H1 (cell line): ENCODE data around the gene KIR2DL4. TPM values are rescaled to one million over a fixed set of nuclear protein-coding genes. Genes with fewer than 3 reads are reported as not detected.

Experiments used
- CTCF ChIA-PET: fragments of 300-600 bp; sonication (Branson Sonifier 250); formaldehyde crosslinking; loops from one replicate; lab custom pipeline; 2021; ENCODE audit not compliant: partially characterized antibody; lab: Charles Lee
- POLR2A ChIA-PET: fragments of 300-600 bp; sonication (Branson Sonifier 250); formaldehyde crosslinking; loops from one replicate; lab custom pipeline; 2021; ENCODE audit warnings: inconsistent platforms; ENCODE audit not compliant: partially characterized antibody; lab: Charles Lee
- DNase-seq, 2 experiments: peaks; one replicate each; pipeline versions ENCODE4 v3.0.0 to v3.0.0-alpha.2; 2010 to 2022; ENCODE audit warnings: low spot score in 2 of 2, low read depth in 1 of 2, mixed read lengths in 1 of 2
- FAIRE-seq: peaks from 2 replicates; lab custom pipeline; 2011; peaks lifted over from hg19 to GRCh38; lab: Jason Lieb, UNC
- H2AFZ ChIP-seq: 2 replicates; pipeline ENCODE4 v1.8.1; 2012; ENCODE audit warnings: low read length, inconsistent platforms
- H2AK5ac ChIP-seq: 2 replicates; pipeline ENCODE4 v1.6.1; 2013; ENCODE audit warnings: low read depth, low read length
- H2BK120ac ChIP-seq: replicated peaks from 2 replicates; pipeline ENCODE3; 2013; ENCODE audit warnings: low read depth, low read length, inconsistent platforms
- H2BK12ac ChIP-seq: 2 replicates; pipeline ENCODE4 v1.6.1; 2013; ENCODE audit warnings: low read depth, low read length
- H2BK15ac ChIP-seq: 2 replicates; pipeline ENCODE4 v1.6.1; 2013; ENCODE audit warnings: low read length
- H2BK20ac ChIP-seq: 2 replicates; pipeline ENCODE4 v1.6.1; 2013; ENCODE audit warnings: low read length
- H2BK5ac ChIP-seq: 2 replicates; pipeline ENCODE4 v1.6.1; 2013; ENCODE audit warnings: low read depth, low read length
- H3K14ac ChIP-seq: 2 replicates; pipeline ENCODE4 v1.6.1; 2013; ENCODE audit warnings: inconsistent platforms; ENCODE audit not compliant: insufficient read length
- H3K18ac ChIP-seq: 2 replicates; pipeline ENCODE4 v1.6.1; 2013; ENCODE audit warnings: low read length; ENCODE audit errors: extremely low read depth
- H3K23ac ChIP-seq: 2 replicates; pipeline ENCODE4 v1.6.1; 2013; ENCODE audit warnings: inconsistent platforms; ENCODE audit not compliant: insufficient read length
- H3K23me2 ChIP-seq: 2 replicates; pipeline ENCODE4 v1.6.1; 2013; ENCODE audit warnings: low read depth, low read length
- H3K27ac ChIP-seq: 2 replicates; pipeline ENCODE4 v1.6.1; 2011; ENCODE audit warnings: low read depth, low read length, inconsistent platforms
- H3K27me3 ChIP-seq, 4 experiments: replicated peaks in 1 of 4; 1 replicate in 1 of 4; 2 replicates in 3 of 4; pipeline versions ENCODE4 v1.6.1 to v1.8.1; 2011 to 2013; ENCODE audit warnings: low read length in 3 of 4, mild to moderate bottlenecking in 3 of 4, inconsistent platforms in 2 of 4, mixed read lengths in 2 of 4, moderate library complexity in 1 of 4; ENCODE audit not compliant: control insufficient read depth in 3 of 4, insufficient read depth in 3 of 4; ENCODE audit errors: extremely low read depth in 1 of 4
- H3K36me3 ChIP-seq, 4 experiments: 2 replicates each; pipeline versions ENCODE4 v1.6.1 to v1.8.1; 2011 to 2013; ENCODE audit warnings: mild to moderate bottlenecking in 4 of 4, low read length in 3 of 4, moderate library complexity in 2 of 4, control low read depth in 1 of 4, inconsistent platforms in 1 of 4; ENCODE audit not compliant: insufficient read depth in 4 of 4, control insufficient read depth in 2 of 4
- H3K4ac ChIP-seq: replicated peaks from 2 replicates; pipeline ENCODE3; 2013; ENCODE audit warnings: low read length, low read depth, mixed read lengths, inconsistent platforms; ENCODE audit not compliant: insufficient read length
- H3K4me1 ChIP-seq, 4 experiments: replicated peaks in 1 of 4; 1 replicate in 1 of 4; 2 replicates in 3 of 4; pipeline versions ENCODE4 v1.6.1 to v1.8.1; 2011 to 2013; ENCODE audit warnings: low read length in 3 of 4, inconsistent platforms in 2 of 4, mixed read lengths in 1 of 4; ENCODE audit not compliant: insufficient read depth in 4 of 4, control insufficient read depth in 3 of 4
- H3K4me2 ChIP-seq, 2 experiments: 2 replicates each; pipeline versions ENCODE4 v1.6.1 to v1.8.1; 2011 to 2013; ENCODE audit warnings: low read depth in 2 of 2, low read length in 2 of 2, control low read depth in 1 of 2, inconsistent platforms in 1 of 2, mild to moderate bottlenecking in 1 of 2; ENCODE audit not compliant: insufficient read depth in 1 of 2
- H3K4me3 ChIP-seq, 4 experiments: fragments of 200-600, 300-600 bp in 1 of 4; sonication (generic), shearing (Covaris generic), sonication (Bioruptor Twin) in 1 of 4; 2 replicates each; pipeline versions ENCODE4 v1.5.1 to v1.8.1; 2011 to 2016; ENCODE audit warnings: low read length in 4 of 4, low read depth in 3 of 4, control low read depth in 2 of 4, inconsistent platforms in 2 of 4, mild to moderate bottlenecking in 2 of 4, mixed read lengths in 1 of 4, moderate library complexity in 1 of 4; ENCODE audit not compliant: insufficient read depth in 2 of 4; ENCODE audit errors: extremely low read depth in 1 of 4
- H3K56ac ChIP-seq: replicated peaks from 2 replicates; pipeline ENCODE3; 2013; ENCODE audit warnings: low read depth, mild to moderate bottlenecking, mixed read lengths, low read length, inconsistent platforms; ENCODE audit not compliant: insufficient read length
- H3K79me1 ChIP-seq: 2 replicates; pipeline ENCODE4 v1.6.1; 2013; ENCODE audit warnings: low read depth, low read length, control low read depth
- H3K79me2 ChIP-seq, 2 experiments: 2 replicates each; pipeline versions ENCODE4 v1.6.1 to v1.8.1; 2012 to 2013; ENCODE audit warnings: low read length in 2 of 2, mild to moderate bottlenecking in 2 of 2, inconsistent platforms in 1 of 2; ENCODE audit not compliant: insufficient read depth in 2 of 2, control insufficient read depth in 1 of 2
- H3K9ac ChIP-seq, 4 experiments: replicated peaks in 1 of 4; 1 replicate in 1 of 4; 2 replicates in 3 of 4; pipeline versions ENCODE4 v1.6.1 to v1.8.1; 2011 to 2013; ENCODE audit warnings: low read depth in 3 of 4, low read length in 3 of 4, control low read depth in 2 of 4, mild to moderate bottlenecking in 2 of 4, moderate library complexity in 2 of 4, inconsistent platforms in 1 of 4; ENCODE audit errors: extremely low read depth in 1 of 4
- H3K9me3 ChIP-seq, 2 experiments: 2 replicates each; pipeline versions ENCODE4 v1.6.1 to v1.8.1; 2012 to 2013; ENCODE audit warnings: mild to moderate bottlenecking in 2 of 2, moderate library complexity in 2 of 2, control low read depth in 1 of 2, inconsistent platforms in 1 of 2, low read depth in 1 of 2, low read length in 1 of 2, mixed read lengths in 1 of 2; ENCODE audit not compliant: insufficient read depth in 2 of 2
- H4K20me1 ChIP-seq, 2 experiments: replicated peaks in 1 of 2; 2 replicates each; pipeline versions ENCODE3 to v1.8.1; 2011 to 2013; ENCODE audit warnings: inconsistent platforms in 2 of 2, low read length in 2 of 2, mild to moderate bottlenecking in 1 of 2; ENCODE audit not compliant: insufficient read depth in 2 of 2, control insufficient read depth in 1 of 2
- H4K5ac ChIP-seq: 2 replicates; pipeline ENCODE4 v1.6.1; 2013; ENCODE audit warnings: low read length, low read depth, mixed read lengths, inconsistent platforms; ENCODE audit not compliant: insufficient read length
- H4K8ac ChIP-seq: 2 replicates; pipeline ENCODE4 v1.8.0; 2013; ENCODE audit warnings: mild to moderate bottlenecking, moderate library complexity, low read length, inconsistent platforms; ENCODE audit not compliant: insufficient read depth; ENCODE audit errors: extremely low read depth
- H4K91ac ChIP-seq: replicated peaks from 2 replicates; pipeline ENCODE3; 2013; ENCODE audit warnings: low read length, mixed read lengths, inconsistent platforms; ENCODE audit not compliant: insufficient read length
- CBX8 ChIP-seq: fragments of 300-800, 300-1000 bp; sonication (generic); IDR thresholded peaks from 2 replicates; pipeline ENCODE4 v1.7.1; 2016; ENCODE audit warnings: low read depth, low read length, borderline replicate concordance
- CHD1 ChIP-seq: IDR thresholded peaks from 2 replicates; pipeline ENCODE4 v1.6.1; 2012; ENCODE audit warnings: low read depth, low read length, improper control_type of control experiment
- KDM1A ChIP-seq: fragments of 200-600, 300-600 bp; sonication (generic); IDR thresholded peaks from 2 replicates; pipeline ENCODE4 v1.7.1; 2016; ENCODE audit warnings: mild to moderate bottlenecking, low read length, borderline replicate concordance
- PHF8 ChIP-seq: fragments of 200-600 bp; sonication (generic); conservative IDR thresholded peaks from 2 replicates; pipeline ENCODE4 v1.7.1; 2012; ENCODE audit warnings: low read depth, mild to moderate bottlenecking, inconsistent platforms, low read length, moderate library complexity
- RXRA ChIP-seq: IDR thresholded peaks from 2 replicates; pipeline ENCODE4 v1.6.1; 2011; ENCODE audit warnings: low read depth, mild to moderate bottlenecking, low read length, moderate library complexity; ENCODE audit not compliant: insufficient read depth
- SAP30 ChIP-seq: fragments of 300-600 bp; sonication (generic); IDR thresholded peaks from 2 replicates; pipeline ENCODE4 v1.7.1; 2012; ENCODE audit warnings: low read length, moderate library complexity, mild to moderate bottlenecking, inconsistent platforms; ENCODE audit not compliant: insufficient read depth, insufficient replicate concordance
- SP2 ChIP-seq: IDR thresholded peaks from 2 replicates; pipeline ENCODE4 v1.6.1; 2012; ENCODE audit warnings: mild to moderate bottlenecking, low read length, inconsistent platforms
- TAF7 ChIP-seq: optimal IDR thresholded peaks from 2 replicates; pipeline ENCODE3; 2011; ENCODE audit warnings: low read depth, mild to moderate bottlenecking, inconsistent platforms, low read length, moderate library complexity, borderline replicate concordance
- ZNF274 ChIP-seq: IDR thresholded peaks from 2 replicates; pipeline ENCODE4 v1.7.0; 2012; ENCODE audit warnings: low read length, borderline replicate concordance; ENCODE audit errors: extremely low read depth
- WGBS, 2 experiments: shearing (Covaris generic) in 1 of 2; methylation state at CpG; one replicate each; pipeline versions ENCODE4 v1.1.6 to v1.1.7; 2013 to 2015; ENCODE audit warnings: low lambda C conversion rate in 2 of 2, mixed read lengths in 2 of 2, inconsistent platforms in 1 of 2, low coverage in 1 of 2, missing lambda C conversion rate in 1 of 2; ENCODE audit not compliant: insufficient replicate concordance in 2 of 2, insufficient coverage in 1 of 2, insufficient read length in 1 of 2; ENCODE audit errors: extremely low coverage in 1 of 2, missing lambda C conversion rate in 1 of 2; 5-methylcytosine and 5-hydroxymethylcytosine counted together
- polyA plus RNA-seq, 7 experiments: library from polyadenylated mRNA; depleted of rRNA in 3 of 7; stranded (reverse) in 5 of 7; unstranded in 2 of 7; fragments of >200 nt in 5 of 7; fragments of 200-250 nt in 2 of 7; gene quantifications; 1 replicate in 5 of 7; 2 replicates in 1 of 7; 4 replicates in 1 of 7; pipeline versions ENCODE4 v1.2.1 to v1.2.3, GENCODE V29; 2011 to 2013; ENCODE audit warnings: missing spikeins in 2 of 7, mixed read lengths in 2 of 7
- total RNA-seq: library from RNA; stranded (reverse); fragmentation: NEBNext Ultra II Directional; extraction: Animal tissue kit (Norgen Biotek cat#: 25700); gene quantifications from 2 replicates; pipeline ENCODE4 v1.2.1, GENCODE V29; 2021
- TF ChIP-seq, protein P1 (sequence below), 3 experiments: IDR thresholded peaks; 1 replicate in 2 of 3; 2 replicates in 1 of 3; pipeline versions ENCODE4 v1.5.1 to v1.6.1; 2011; ENCODE audit warnings: low read length in 3 of 3, mild to moderate bottlenecking in 3 of 3, inconsistent platforms in 2 of 3, low read depth in 1 of 3, moderate library complexity in 1 of 3; ENCODE audit not compliant: insufficient read depth in 1 of 3; ENCODE audit errors: control extremely low read depth in 1 of 3
- TF ChIP-seq, protein P2 (sequence below): IDR thresholded peaks from 2 replicates; pipeline ENCODE4 v1.6.1; 2012; ENCODE audit warnings: inconsistent platforms

KIR2DL4 gene
- total and polyA plus RNA-seq, 2 of the 8 experiments (the other 6 are each of a cell fraction or from before 2014, with no cell fraction given): not detected

DNA sequence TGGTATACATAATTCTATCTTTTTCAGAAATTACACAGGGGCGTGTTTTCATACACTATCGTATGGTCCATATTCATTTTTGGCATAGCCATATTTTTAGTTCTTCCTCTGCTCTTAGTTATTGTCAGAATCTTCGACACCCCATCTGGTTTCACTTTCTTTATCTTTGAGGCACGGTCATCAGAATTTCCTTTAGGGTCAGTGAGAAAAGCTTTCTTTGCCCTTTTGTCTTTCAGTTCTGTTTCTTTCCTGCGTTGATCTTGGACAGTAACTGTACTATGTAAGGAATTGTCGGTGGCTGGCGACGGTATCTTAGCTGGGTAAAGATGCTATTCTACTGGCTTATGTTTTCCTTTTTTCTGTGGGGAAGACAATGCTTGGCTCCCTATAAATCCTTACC, 10.6 kb upstream of the KIR2DL4 start:
- H3K4me2 ChIP-seq: no peak overlapping the region
- TF ChIP-seq PHF8 (no peak), ZNF274 (no peak), CBX8 (no peak), RXRA (no peak), SAP30 (no peak), TAF7 (no peak), SP2 (no peak), CHD1 (no peak), KDM1A (no peak)
- TF ChIP-seq, protein P1, sequence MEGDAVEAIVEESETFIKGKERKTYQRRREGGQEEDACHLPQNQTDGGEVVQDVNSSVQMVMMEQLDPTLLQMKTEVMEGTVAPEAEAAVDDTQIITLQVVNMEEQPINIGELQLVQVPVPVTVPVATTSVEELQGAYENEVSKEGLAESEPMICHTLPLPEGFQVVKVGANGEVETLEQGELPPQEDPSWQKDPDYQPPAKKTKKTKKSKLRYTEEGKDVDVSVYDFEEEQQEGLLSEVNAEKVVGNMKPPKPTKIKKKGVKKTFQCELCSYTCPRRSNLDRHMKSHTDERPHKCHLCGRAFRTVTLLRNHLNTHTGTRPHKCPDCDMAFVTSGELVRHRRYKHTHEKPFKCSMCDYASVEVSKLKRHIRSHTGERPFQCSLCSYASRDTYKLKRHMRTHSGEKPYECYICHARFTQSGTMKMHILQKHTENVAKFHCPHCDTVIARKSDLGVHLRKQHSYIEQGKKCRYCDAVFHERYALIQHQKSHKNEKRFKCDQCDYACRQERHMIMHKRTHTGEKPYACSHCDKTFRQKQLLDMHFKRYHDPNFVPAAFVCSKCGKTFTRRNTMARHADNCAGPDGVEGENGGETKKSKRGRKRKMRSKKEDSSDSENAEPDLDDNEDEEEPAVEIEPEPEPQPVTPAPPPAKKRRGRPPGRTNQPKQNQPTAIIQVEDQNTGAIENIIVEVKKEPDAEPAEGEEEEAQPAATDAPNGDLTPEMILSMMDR (IDR thresholded peaks at IDR 0.05; ENCODE audit: control extremely low read depth in 1 of 3, insufficient read depth in 1 of 3, low read depth in 1 of 3, low read length in 3 of 3): no peak
- TF ChIP-seq, protein P2, sequence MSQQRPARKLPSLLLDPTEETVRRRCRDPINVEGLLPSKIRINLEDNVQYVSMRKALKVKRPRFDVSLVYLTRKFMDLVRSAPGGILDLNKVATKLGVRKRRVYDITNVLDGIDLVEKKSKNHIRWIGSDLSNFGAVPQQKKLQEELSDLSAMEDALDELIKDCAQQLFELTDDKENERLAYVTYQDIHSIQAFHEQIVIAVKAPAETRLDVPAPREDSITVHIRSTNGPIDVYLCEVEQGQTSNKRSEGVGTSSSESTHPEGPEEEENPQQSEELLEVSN: no peak

More for the DNA sequence above, 10.6 kb upstream of the KIR2DL4 start:
- H3K9me3 ChIP-seq: peaks cover 57 to 70% of the 10 kb centered on the region in 2 experiments
- H3K27me3 ChIP-seq: no peaks in the 10 kb centered on the region
- no peak overlapping the region for H2BK20ac ChIP-seq
- no peaks in the 10 kb centered on the region for H4K20me1 ChIP-seq
- no peak overlapping the region for H3K27ac ChIP-seq
- no peak overlapping the region for H2BK15ac ChIP-seq
- H2BK12ac ChIP-seq: no peak overlapping the region
- no peak overlapping the region for H3K4ac ChIP-seq
- H2BK5ac ChIP-seq: no peak overlapping the region
- H4K91ac ChIP-seq: no peak overlapping the region
- H3K18ac ChIP-seq: no peak overlapping the region
- no peaks in the 10 kb centered on the region for H3K4me1 ChIP-seq
- no peak overlapping the region for H3K4me3 ChIP-seq
- 82% methylated on average over 8 of the region's 8 CpGs; no CpG with 5 or more reads in 1 of the 2 experiments for WGBS, 2 experiments
- POLR2A ChIA-PET: no interaction called here
- no peak overlapping the region for H3K23ac ChIP-seq
- no peaks in the 10 kb centered on the region for H3K23me2 ChIP-seq
- H3K14ac ChIP-seq: no peak overlapping the region
- no peak for DNase-seq
- H3K36me3 ChIP-seq: no peaks in the 10 kb centered on the region
- H4K8ac ChIP-seq: no peak overlapping the region
- H3K56ac ChIP-seq: no peak overlapping the region
- no peak overlapping the region for H2BK120ac ChIP-seq
- no peaks in the 10 kb centered on the region for H3K79me2 ChIP-seq
- no peak for FAIRE-seq
- no peaks in the 10 kb centered on the region for H3K79me1 ChIP-seq
- no peak overlapping the region for H2AFZ ChIP-seq
- no peak overlapping the region for H2AK5ac ChIP-seq
- H4K5ac ChIP-seq: no peak overlapping the region
- H3K9ac ChIP-seq: no peak overlapping the region
- CTCF ChIA-PET: no interaction called here
